ENCODE results near the gene PGD. TPM values are rescaled to one million over a fixed set of nuclear protein-coding genes. Genes with fewer than 3 reads are reported as not detected.
A peak's percentile ranks its signal among the peaks of the same experiment; 100 is the strongest.
"Not testable (repeated sequence)": the region's sequence is repeated elsewhere in the genome, so short reads cannot be mapped to it uniquely, and the experiment has no call there.

PGD gene
- total RNA-seq, 2 donors from 2014 or later, result 66.7 to 78.8 TPM

- ATAC-seq (replicated peaks in 1 of 2) (no peak), DNase-seq (no peak)
- H3K36me3 Mint-ChIP-seq (ENCODE audit: insufficient read depth in 2 of 2), result peaks cover 6 to 25% of the 10 kb centered on the region in 2 donors
- no peaks in the 10 kb centered on the region for H3K9me3 Mint-ChIP-seq
- H3K27me3 Mint-ChIP-seq (ENCODE audit: low read depth), result no peaks in the 10 kb centered on the region
- H3K27ac Mint-ChIP-seq, result no peak overlapping the region
- no peak overlapping the region for H3K4me3 Mint-ChIP-seq
- H3K4me1 Mint-ChIP-seq (ENCODE audit: low read depth), result peaks cover 7% of the 10 kb centered on the region
Observed at GRCh38 chr1:10407201-10407600, 8.3 kb downstream of the PGD start.

GRCh38 chr1:10415211-10415930, 16.5 kb downstream of the PGD start:
- H3K36me3 Mint-ChIP-seq (ENCODE audit: insufficient read depth in 2 of 2), result peaks cover 11 to 29% of the 10 kb centered on the region in 2 donors
- H3K27ac Mint-ChIP-seq, result peak overlapping the region; percentile 53
- peak overlapping the region in 1 of 2 donors; percentile 22 for H3K4me3 Mint-ChIP-seq

GRCh38 chr1:10415967-10416366, 17.1 kb downstream of the PGD start:
- not testable (repeated sequence) for H3K27me3 Mint-ChIP-seq (ENCODE audit: low read depth); H3K4me3 Mint-ChIP-seq; DNase-seq; H3K4me1 Mint-ChIP-seq (ENCODE audit: low read depth); ATAC-seq (replicated peaks in 1 of 2); H3K9me3 Mint-ChIP-seq
- H3K36me3 Mint-ChIP-seq (ENCODE audit: insufficient read depth in 2 of 2), result peaks cover 11 to 29% of the 10 kb centered on the region in 2 donors
- peak overlapping the region; percentile 55 for H3K27ac Mint-ChIP-seq

More at GRCh38 chr1:10415211-10415930, 16.5 kb downstream of the PGD start:
- no peaks in the 10 kb centered on the region for H3K9me3 Mint-ChIP-seq
- H3K27me3 Mint-ChIP-seq (ENCODE audit: low read depth), result no peaks in the 10 kb centered on the region
- peaks cover 6% of the 10 kb centered on the region for H3K4me1 Mint-ChIP-seq (ENCODE audit: low read depth)
- DNase-seq (no peak), ATAC-seq (replicated peaks in 1 of 2) (peak; percentile 27 to 60)

- DNase-seq; ATAC-seq (replicated peaks in 1 of 2); H3K4me3 Mint-ChIP-seq: not testable (repeated sequence)
Observed at GRCh38 chr1:10418741-10419140, 19.9 kb downstream of the PGD start.

GRCh38 chr1:10419351-10419750, 20.5 kb downstream of the PGD start:
- DNase-seq (no peak), ATAC-seq (replicated peaks in 1 of 2) (no peak)
- Mint-ChIP-seq H3K27me3 (ENCODE audit: low read depth) (no peaks in the 10 kb centered on the region), H3K36me3 (ENCODE audit: insufficient read depth in 2 of 2) (peaks cover 8 to 18% of the 10 kb centered on the region in 2 donors), H3K4me1 (ENCODE audit: low read depth) (peaks cover 6% of the 10 kb centered on the region), H3K9me3 (no peaks in the 10 kb centered on the region), H3K27ac (no peak overlapping the region), H3K4me3 (no peak overlapping the region)

More at GRCh38 chr1:10418741-10419140, 19.9 kb downstream of the PGD start:
- H3K9me3 Mint-ChIP-seq; H3K4me1 Mint-ChIP-seq (ENCODE audit: low read depth); H3K27ac Mint-ChIP-seq; H3K27me3 Mint-ChIP-seq (ENCODE audit: low read depth): not testable (repeated sequence)
- peaks cover 8 to 18% of the 10 kb centered on the region in 2 donors for H3K36me3 Mint-ChIP-seq (ENCODE audit: insufficient read depth in 2 of 2)

GRCh38 chr1:10421637-10422036, 22.8 kb downstream of the PGD start:
- no peaks in the 10 kb centered on the region for H3K4me1 Mint-ChIP-seq (ENCODE audit: low read depth)
- H3K4me3 Mint-ChIP-seq, result no peak overlapping the region
- no peak overlapping the region for H3K27ac Mint-ChIP-seq
- no peaks in the 10 kb centered on the region for H3K9me3 Mint-ChIP-seq
- DNase-seq (no peak), ATAC-seq (replicated peaks in 1 of 2) (no peak)
- H3K36me3 Mint-ChIP-seq (ENCODE audit: insufficient read depth in 2 of 2), result peaks cover 7 to 14% of the 10 kb centered on the region in 2 donors
- no peaks in the 10 kb centered on the region for H3K27me3 Mint-ChIP-seq (ENCODE audit: low read depth)

- Mint-ChIP-seq H3K4me1 (ENCODE audit: low read depth) (peaks cover under 1% of the 10 kb centered on the region), H3K36me3 (ENCODE audit: insufficient read depth in 2 of 2) (peaks cover 7 to 10% of the 10 kb centered on the region in 2 donors), H3K27me3 (ENCODE audit: low read depth) (no peaks in the 10 kb centered on the region), H3K27ac (no peak overlapping the region), H3K4me3 (no peak overlapping the region), H3K9me3 (no peaks in the 10 kb centered on the region)
- ATAC-seq (replicated peaks in 1 of 2), result no peak
- DNase-seq, result no peak
Observed at GRCh38 chr1:10424034-10424433, 25.2 kb downstream of the PGD start.

- Mint-ChIP-seq H3K9me3 (no peaks in the 10 kb centered on the region), H3K27me3 (ENCODE audit: low read depth) (no peaks in the 10 kb centered on the region), H3K4me1 (ENCODE audit: low read depth) (peaks cover 7% of the 10 kb centered on the region), H3K36me3 (ENCODE audit: insufficient read depth in 2 of 2) (peaks cover 3 to 5% of the 10 kb centered on the region in 2 donors), H3K27ac (no peak overlapping the region), H3K4me3 (no peak overlapping the region)
- DNase-seq (no peak), ATAC-seq (replicated peaks in 1 of 2) (no peak)
Observed at GRCh38 chr1:10424651-10425050, 25.8 kb downstream of the PGD start.

GRCh38 chr1:10425826-10426534, 27.1 kb downstream of the PGD start:
- DNase-seq; H3K4me3 Mint-ChIP-seq; H3K27me3 Mint-ChIP-seq (ENCODE audit: low read depth); H3K36me3 Mint-ChIP-seq (ENCODE audit: insufficient read depth in 2 of 2); H3K27ac Mint-ChIP-seq; H3K9me3 Mint-ChIP-seq; ATAC-seq (replicated peaks in 1 of 2): not testable (repeated sequence)
- peaks cover 13% of the 10 kb centered on the region for H3K4me1 Mint-ChIP-seq (ENCODE audit: low read depth)

- H3K27ac Mint-ChIP-seq; DNase-seq; H3K9me3 Mint-ChIP-seq; ATAC-seq (replicated peaks in 1 of 2); H3K36me3 Mint-ChIP-seq (ENCODE audit: insufficient read depth in 2 of 2); H3K4me3 Mint-ChIP-seq; H3K27me3 Mint-ChIP-seq (ENCODE audit: low read depth): not testable (repeated sequence)
- peaks cover 18% of the 10 kb centered on the region for H3K4me1 Mint-ChIP-seq (ENCODE audit: low read depth)
Observed at GRCh38 chr1:10426535-10426848, 27.6 kb downstream of the PGD start.

GRCh38 chr1:10428984-10429383, 30.1 kb downstream of the PGD start:
- Mint-ChIP-seq H3K4me3 (peak overlapping the region; percentile 92 to 95), H3K27ac (no peak overlapping the region), H3K4me1 (ENCODE audit: low read depth) (peaks cover 19% of the 10 kb centered on the region), H3K36me3 (ENCODE audit: insufficient read depth in 2 of 2) (no peaks in the 10 kb centered on the region), H3K9me3 (no peaks in the 10 kb centered on the region), H3K27me3 (ENCODE audit: low read depth) (no peaks in the 10 kb centered on the region)
- DNase-seq, result no peak
- ATAC-seq (replicated peaks in 1 of 2), result no peak

GRCh38 chr1:10429868-10430215, 31.0 kb downstream of the PGD start:
- Mint-ChIP-seq H3K4me1 (ENCODE audit: low read depth) (peaks cover 19% of the 10 kb centered on the region), H3K36me3 (ENCODE audit: insufficient read depth in 2 of 2) (no peaks in the 10 kb centered on the region)

GRCh38 chr1:10430216-10431069, 31.6 kb downstream of the PGD start, which contains the start of gene CENPS:
CENPS (plus strand) TSS chr1:10430433; CDS start chr1:10430518, 85 bp downstream.
- Mint-ChIP-seq H3K4me1 (ENCODE audit: low read depth) (peaks cover 19% of the 10 kb centered on the region), H3K36me3 (ENCODE audit: insufficient read depth in 2 of 2) (no peaks in the 10 kb centered on the region), H3K27ac (peak within 1 kb of the TSS; percentile 89), H3K4me3 (peak within 1 kb of the TSS; percentile 92 to 95), H3K9me3 (no peaks in the 10 kb centered on the region), H3K27me3 (ENCODE audit: low read depth) (no peaks in the 10 kb centered on the region)
- peak; percentile 90 for ATAC-seq (replicated peaks in 1 of 2)
- peak; percentile 91 to 95 for DNase-seq

More at GRCh38 chr1:10429868-10430215, 31.0 kb downstream of the PGD start:
- peak; percentile 19 to 27 for DNase-seq
- no peaks in the 10 kb centered on the region for H3K9me3 Mint-ChIP-seq
- H3K27ac Mint-ChIP-seq, result peak overlapping the region; percentile 73
- peak overlapping the region; percentile 92 to 95 for H3K4me3 Mint-ChIP-seq
- ATAC-seq (replicated peaks in 1 of 2), result peak; percentile 0 to 19
- no peaks in the 10 kb centered on the region for H3K27me3 Mint-ChIP-seq (ENCODE audit: low read depth)
